Measurements from ENCODE around the gene LRRC26.

The LRRC26 gene

GRCh38 chr9:137181680-137182079 lies 11.8 kb upstream of the LRRC26 start:
- no peak for DNase-seq

GRCh38 chr9:137180491-137180890 lies 10.6 kb upstream of the LRRC26 start:
- no peak for DNase-seq

GRCh38 chr9:137179761-137180160 lies 9.9 kb upstream of the LRRC26 start:
- no peak for DNase-seq

GRCh38 chr9:137178939-137179630 lies 9.2 kb upstream of the LRRC26 start:
- no peak for DNase-seq

GRCh38 chr9:137178201-137178938 lies 8.5 kb upstream of the LRRC26 start:
- no peak for DNase-seq

GRCh38 chr9:137176302-137177182 lies 6.7 kb upstream of the LRRC26 start:
- DNase-seq = peak; percentile 54 to 73

- peak in 1 of 2 experiments; percentile 15 for DNase-seq
Measured at GRCh38 chr9:137175345-137175961, 5.6 kb upstream of the LRRC26 start.

GRCh38 chr9:137174722-137175293 lies 5.0 kb upstream of the LRRC26 start:
- DNase-seq = no peak

- no peak for DNase-seq
Measured at GRCh38 chr9:137173796-137174664, 4.2 kb upstream of the LRRC26 start.

- no peak for DNase-seq
Measured at GRCh38 chr9:137172901-137173795, 3.3 kb upstream of the LRRC26 start.

- DNase-seq = no peak
Measured at GRCh38 chr9:137171149-137171900, 1.5 kb upstream of the LRRC26 start.

- no peak for DNase-seq
Measured at GRCh38 chr9:137170486-137171148, 766 bp upstream of the LRRC26 start.

- DNase-seq = peak; percentile 87 to 90
Measured at GRCh38 chr9:137168904-137169856, 671 bp downstream of the LRRC26 start.

GRCh38 chr9:137168573-137168903 lies 1.3 kb downstream of the LRRC26 start:
- no peak for DNase-seq

- peak; percentile 58 to 63 for DNase-seq
Measured at GRCh38 chr9:137167747-137168572, 1.9 kb downstream of the LRRC26 start.

- DNase-seq = no peak
Measured at GRCh38 chr9:137167277-137167746, 2.5 kb downstream of the LRRC26 start.
